T1000 (cell line): ENCODE results near the gene ZNF618.

Experiments
- DNase-seq: peaks from one replicate; lab custom pipeline; 2025; ENCODE audit warnings: mixed read lengths; lab: John Stamatoyannopoulos, UW

ZNF618 gene, protein sequence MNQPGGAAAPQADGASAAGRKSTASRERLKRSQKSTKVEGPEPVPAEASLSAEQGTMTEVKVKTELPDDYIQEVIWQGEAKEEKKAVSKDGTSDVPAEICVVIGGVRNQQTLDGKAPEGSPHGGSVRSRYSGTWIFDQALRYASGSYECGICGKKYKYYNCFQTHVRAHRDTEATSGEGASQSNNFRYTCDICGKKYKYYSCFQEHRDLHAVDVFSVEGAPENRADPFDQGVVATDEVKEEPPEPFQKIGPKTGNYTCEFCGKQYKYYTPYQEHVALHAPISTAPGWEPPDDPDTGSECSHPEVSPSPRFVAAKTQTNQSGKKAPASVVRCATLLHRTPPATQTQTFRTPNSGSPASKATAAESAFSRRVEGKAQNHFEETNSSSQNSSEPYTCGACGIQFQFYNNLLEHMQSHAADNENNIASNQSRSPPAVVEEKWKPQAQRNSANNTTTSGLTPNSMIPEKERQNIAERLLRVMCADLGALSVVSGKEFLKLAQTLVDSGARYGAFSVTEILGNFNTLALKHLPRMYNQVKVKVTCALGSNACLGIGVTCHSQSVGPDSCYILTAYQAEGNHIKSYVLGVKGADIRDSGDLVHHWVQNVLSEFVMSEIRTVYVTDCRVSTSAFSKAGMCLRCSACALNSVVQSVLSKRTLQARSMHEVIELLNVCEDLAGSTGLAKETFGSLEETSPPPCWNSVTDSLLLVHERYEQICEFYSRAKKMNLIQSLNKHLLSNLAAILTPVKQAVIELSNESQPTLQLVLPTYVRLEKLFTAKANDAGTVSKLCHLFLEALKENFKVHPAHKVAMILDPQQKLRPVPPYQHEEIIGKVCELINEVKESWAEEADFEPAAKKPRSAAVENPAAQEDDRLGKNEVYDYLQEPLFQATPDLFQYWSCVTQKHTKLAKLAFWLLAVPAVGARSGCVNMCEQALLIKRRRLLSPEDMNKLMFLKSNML

DNA sequence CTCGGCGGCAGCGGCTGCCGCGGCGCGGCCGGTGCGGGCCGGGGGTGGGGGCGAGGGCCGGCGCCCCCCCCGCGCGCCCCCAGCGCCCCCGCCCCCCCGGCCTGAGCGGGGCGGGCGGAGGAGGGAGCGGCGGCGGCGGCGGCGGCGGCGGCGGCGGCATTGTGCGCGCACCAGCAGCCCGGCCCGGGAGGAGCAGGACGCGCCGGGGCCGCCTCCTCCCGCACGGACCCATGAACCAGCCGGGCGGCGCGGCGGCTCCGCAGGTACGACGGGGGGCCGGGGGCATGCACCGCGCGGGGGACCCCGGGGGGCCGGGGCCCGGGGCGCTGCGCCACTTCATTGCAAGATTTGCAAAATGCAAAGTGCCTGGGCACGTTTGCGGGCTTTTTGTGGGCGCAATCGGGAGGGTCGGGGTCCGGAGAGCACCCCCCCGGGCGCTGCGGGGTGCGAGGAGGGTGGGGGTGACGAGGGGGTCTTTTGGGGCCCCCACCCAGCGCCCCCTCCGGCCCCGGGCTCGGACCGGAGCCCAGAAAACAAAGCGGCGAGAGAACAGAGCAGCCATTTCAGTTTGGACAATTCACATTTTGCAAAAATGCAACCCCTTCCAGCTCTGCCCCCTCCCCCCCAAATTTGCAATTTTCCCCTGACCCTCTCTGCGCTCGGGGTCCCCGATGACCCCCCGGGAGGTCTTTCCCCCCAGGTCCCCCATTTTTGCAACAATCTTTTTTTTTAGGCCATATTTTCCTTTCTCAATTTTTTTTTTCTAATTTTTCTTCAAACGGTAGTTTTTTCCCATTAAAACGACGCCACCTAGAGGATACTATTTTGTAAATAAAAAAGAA, at the start of gene ZNF618:
ZNF618 (plus strand) TSS at position 159 of the 842 bp plus-strand sequence; CDS start at position 231, 72 bp downstream.
- DNase-seq, result no peak

DNA sequence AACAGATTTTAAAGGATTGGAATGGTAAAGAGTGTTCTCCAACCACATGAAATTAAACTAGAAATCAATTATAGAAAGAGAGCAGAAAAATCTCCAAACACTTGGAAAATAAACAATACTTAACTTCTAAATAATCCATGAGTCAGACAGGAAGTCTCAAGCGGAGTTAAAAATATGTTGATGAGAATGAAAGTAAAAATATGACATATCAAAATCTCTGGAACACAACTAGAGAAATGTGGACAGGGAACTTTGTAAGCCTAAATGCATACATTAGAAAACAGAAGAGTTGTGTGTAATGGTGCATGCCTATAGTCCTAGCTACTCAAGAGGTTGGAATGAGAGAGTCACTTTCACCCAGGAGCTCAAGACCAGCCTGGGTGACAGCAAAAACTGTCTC, 47.9 kb upstream of the ZNF618 start:
- no peak for DNase-seq

DNA sequence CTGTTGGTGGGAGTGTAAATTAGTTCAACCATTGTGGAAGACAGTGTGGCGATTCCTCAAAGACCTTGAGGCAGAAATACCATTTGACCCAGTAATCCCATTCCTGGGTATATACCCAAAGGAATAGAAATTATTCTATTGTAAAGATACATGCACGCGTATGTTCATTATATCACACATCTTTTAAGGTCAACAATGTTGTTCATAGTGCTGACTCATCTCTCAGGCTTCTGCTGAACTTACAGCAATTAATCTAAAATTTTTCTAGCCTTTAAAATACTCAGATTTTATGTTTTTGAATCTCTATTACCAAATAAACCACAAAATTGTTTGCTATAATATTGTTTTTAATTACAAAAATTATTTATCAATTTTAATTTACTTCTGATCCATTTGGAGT, 38.8 kb upstream of the ZNF618 start:
- DNase-seq, result no peak

DNA sequence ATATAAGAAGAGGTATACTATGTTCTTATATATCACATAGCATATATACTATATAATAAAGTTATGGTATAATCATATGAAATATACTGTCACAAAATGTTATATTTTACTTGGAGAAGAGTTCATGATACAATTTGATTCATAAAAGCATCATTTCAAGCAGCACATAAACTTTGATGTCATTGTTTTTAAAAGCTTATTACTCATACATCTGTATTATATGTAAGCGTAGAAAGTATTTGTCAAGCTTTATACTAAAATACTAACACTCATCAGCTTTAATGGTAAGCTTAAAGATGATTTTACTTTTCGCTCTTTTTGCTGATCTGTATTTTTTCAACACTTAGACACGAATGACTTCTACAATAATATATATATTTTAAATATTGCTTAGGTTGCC, 34.0 kb upstream of the ZNF618 start:
- no peak for DNase-seq

DNA sequence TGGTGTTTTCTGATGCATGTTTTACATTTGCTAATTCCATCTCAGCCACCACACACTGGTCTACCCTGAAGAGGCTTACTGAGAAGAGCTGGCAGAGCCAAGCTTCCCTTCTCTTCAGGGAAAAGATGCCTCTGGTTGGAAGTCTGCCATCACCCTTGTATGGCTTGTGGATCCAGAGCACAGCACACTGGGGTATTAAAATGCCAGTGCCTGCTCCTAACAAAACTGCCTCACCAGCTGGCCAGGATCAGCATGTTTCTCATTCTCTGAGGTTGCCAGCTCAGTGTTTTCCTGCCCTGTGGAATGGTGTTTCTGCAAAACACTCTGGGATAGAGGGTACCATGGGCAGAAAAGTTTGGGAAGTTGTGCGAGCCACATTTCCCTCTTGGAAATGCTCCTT, 31.6 kb upstream of the ZNF618 start:
- DNase-seq, result no peak

DNA sequence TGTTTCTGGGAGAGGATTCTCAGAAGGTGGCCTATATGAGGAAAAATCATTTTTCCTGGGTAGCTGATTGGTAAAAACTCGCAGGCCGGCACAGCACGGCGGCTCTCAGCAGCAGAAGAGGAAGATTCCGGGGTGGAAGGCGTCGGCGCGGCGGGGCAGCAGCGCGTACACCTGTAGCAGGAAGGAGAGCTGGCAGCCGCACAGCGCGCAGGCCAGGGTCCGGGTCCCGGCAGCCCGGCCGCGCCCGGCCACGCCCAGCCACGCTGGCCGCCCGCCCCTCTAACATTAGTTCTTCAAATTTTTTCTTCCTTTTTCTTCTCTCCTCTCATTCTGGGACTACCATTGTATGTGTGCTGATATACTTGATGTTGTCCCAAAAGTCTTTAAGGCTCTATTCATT, 24.8 kb upstream of the ZNF618 start:
- no peak for DNase-seq

DNA sequence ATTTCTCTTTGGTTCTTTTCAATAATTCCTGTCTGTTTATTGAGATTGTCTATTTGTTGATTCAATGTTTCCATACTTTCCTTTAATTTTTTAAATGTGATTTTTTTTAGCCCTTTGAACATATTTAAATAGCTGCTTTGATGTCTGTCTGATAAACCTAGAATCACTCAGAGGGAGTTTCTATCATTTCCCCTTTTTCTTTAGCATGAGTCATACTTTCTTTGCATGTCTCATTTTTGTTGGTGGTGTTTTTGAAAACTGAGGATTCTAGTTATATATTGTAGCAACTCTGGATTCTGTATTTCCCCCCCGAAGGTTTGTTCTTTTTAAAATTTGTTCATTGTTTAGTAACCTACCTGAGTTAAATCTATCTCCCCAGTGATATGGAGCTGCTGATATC, 24.2 kb upstream of the ZNF618 start:
- DNase-seq, result no peak

DNA sequence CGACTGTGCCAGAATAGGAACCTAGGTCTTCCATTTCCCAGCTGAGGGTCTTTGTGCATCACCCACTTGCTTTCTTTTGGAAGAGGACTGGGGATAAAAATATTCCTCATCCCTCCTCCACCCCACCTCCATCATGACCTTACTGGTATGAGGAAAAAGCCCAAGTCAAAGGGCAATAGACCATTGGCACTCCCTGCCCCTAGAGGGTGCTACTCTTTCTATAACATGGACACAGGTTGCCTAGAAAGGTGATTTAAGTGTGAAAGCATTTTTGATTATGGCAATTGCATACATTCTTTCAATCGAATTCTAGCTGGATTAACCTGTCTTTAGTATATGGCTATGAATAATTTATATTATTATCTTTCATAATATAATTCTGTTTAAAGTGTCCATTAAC, 22.8 kb upstream of the ZNF618 start:
- no peak for DNase-seq

DNA sequence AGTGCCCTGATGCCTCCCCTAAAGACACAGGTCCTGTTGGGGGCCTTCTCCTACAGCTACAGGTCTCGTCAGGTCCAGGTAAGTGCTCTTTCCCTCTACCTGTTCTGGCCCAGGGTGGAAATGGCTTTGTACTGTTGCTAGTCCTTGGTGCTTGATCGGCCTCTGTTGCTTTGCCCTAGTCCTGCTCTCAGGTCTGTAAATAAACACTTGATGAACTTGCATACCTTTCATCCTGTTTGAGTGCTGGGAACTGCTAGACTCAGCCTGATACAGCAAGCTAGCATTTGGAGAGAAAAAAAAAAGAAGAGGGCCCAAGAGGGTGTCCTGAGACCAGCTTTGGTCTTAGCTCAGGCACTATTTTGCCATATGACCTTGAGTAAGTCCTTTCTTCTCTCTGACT, 21.8 kb upstream of the ZNF618 start:
- DNase-seq, result no peak

DNA sequence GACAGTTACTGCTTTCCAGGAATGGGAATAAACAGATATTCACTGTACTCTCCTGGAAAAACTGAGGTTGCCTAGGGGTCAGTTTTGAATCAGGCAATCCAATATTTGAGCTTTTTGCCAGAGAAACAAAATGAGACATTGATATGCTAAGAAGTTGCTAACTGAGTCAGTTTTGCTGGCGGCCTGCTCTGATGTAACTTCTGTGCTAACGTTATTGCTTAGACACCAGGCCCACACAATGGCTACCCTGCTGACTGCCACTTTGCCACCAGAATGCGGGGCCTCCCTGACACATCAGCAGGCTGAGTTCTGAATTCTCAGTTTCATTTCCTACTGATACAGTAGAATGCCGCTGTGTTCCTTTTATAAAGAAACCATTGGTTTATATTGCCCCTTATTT, 18.2 kb upstream of the ZNF618 start:
- DNase-seq, result no peak

DNA sequence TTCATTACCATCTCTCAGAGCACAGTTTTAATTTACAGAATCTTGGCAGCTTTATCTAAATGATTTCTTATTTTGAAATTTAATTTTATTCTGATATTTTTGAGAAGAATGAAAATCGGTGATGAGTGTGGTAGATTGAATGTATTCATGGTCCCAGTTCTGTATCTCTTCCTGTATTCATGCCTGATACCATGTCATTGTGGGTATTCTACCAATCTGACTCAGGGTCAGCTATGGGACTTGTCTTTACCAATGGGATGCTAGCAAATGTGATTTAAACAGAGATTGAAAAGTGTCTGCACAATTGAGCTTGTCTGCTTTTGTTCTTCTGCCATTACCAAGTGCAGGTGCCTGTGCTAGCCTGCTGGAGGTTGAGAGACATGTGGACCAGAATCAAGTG, 17.8 kb upstream of the ZNF618 start:
- no peak for DNase-seq

DNA sequence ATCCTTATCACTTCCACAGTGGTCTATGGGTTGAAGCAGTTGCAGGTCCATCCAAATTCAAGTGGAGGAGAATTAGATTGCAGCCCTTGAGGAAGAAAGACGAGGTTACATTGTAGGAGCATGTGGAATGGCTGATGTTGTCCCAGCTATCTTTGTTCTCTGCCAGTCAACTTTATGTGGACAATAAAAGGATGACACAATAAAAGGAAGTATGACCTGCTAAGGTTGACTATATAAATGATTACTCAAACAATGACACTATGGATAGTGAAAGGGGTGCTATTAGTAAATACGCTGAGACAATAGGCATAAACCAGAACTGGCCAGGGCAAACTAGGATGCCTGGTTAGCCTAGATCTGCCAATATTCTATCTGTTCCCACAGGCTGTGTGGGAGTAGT, 12.8 kb upstream of the ZNF618 start:
- DNase-seq, result no peak

DNA sequence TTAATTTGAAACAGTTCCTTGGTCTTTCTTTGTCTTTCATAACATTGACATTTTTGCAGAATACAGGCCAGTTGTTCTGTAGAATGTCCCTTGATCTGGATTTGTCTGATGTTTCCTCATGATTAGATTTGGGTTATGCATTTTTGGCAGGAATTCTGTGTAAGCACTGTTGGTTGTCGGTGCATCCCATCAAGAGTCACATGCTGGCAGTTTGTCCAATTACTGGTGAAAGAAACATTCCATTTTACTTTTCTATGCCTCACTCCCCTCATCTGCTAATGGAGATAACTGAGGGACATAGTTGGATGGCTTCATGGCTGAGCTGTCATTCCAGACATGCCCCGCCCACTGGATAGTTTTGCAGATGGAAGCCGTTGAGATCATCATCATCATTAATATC, 7.6 kb upstream of the ZNF618 start:
- no peak for DNase-seq

DNA sequence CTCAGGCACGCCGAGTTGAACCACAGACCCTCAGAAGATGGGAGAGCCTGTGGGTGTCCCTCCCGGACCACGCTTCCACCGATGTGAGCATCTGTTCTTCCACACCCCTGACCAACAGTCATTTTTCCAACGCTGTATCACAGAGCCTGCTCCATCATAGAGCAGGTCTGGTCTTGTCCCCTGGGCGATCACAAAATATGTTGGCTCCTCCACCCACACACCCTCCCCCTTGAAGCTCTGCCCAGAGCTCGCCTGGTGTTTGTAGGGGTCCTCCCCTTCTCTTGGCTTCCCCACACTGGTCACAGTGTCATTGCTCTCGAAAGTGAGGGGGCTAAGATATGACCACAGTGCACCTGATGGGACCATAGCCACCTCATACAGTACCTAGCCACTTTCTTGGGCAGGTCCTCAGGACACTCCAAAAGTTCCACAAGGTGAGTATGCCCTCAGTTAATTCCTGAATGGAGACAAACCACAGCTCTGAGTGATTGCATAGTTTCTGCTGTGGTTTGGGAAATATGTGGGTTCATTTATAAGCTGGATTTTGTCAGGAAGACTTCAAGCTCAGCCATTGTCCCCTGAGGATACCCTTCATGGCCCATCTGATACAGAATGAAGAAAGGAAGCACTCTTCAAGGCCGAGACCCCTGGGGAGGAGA, 3.5 kb upstream of the ZNF618 start:
- DNase-seq, result no peak

DNA sequence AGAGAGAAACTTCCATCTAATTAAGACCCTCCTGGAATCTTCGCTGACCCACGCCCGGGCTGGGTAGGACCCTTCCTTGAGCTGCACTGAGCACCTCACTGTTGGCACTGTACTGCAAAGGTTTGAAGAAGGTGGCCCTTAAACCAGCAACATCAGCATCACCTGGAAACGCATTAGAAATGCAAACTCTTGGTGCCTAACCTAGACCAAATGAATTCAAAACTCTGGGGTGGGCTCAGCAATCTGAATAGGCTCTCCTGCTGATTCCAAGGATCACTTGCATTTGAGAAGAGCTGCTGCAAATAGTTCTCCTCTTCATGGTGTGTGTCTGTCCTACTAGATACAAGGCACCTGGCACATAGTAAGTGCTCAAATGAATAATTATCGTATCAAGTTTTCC, 2.7 kb upstream of the ZNF618 start:
- no peak for DNase-seq

DNA sequence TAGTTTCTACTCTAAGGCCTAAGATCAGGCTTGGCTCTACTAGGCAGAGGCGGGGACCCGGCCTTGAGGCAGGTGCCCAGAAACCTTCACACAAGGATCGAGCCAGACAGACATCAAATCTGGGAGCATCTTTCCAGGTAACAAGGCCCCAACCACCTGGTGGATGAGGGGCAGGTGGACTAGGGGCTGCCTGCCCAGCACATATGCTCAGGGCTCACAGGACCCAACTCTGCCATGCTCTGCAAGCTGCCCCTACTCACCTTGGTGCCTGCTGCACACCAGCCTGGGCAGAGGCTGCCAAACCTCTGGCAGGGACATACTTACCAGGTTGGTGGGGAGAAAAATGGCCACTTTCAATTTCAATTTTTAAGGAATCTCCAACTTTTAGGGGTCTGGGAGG, 2.2 kb upstream of the ZNF618 start:
- DNase-seq, result no peak

DNA sequence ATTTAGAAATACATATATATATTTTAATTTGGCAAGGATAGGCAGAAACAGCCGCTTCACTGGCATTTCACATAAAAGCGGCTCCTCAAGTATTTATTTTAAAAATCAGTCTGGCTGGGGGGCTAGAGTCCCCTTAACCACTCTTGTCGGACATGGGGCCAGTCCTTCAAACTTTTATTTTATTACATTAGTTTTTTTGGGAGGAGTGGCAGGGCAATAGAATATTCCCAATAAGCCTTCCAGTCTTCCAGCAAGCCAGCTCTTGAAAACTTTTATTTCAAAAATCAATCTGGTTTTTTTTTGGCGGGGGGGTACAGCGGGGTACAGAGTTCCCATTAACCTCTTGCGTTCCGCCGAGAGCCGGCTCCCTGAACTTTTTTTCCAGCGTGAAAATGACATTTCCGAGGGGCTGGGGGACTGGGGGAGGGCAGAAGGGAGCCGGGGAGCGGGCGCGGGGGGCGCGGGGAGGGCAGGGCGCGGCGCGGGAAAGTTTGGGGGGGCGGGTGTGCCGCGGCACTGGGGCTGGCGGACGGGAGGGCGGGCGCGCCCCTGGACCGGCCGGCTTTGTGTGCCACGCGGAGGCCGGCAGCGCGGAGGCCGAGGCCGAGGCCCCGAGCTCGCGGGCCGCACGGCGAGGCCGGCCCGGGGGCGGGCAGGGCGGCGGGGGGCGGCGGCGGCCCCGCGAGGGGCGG, 504 bp upstream of the ZNF618 start:
- DNase-seq, result no peak

DNA sequence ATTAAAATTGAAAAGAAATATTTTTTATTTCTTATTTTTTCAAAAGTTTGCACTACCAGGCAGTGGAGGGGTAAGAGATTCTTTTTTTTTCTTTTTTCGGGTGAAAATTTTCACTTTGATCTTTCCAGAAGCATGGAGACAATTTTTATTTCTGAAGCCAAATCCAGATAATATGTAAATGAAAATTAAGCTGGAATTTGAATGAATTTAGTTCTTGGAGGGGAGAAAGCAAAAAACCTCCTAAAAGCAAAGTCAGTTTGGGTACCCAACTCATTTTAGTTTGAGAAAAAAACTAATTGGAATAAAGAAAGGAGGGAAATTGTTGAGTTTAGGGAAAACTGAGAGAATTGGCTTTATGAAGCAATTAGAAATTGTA, 872 bp downstream of the ZNF618 start:
- no peak for DNase-seq

DNA sequence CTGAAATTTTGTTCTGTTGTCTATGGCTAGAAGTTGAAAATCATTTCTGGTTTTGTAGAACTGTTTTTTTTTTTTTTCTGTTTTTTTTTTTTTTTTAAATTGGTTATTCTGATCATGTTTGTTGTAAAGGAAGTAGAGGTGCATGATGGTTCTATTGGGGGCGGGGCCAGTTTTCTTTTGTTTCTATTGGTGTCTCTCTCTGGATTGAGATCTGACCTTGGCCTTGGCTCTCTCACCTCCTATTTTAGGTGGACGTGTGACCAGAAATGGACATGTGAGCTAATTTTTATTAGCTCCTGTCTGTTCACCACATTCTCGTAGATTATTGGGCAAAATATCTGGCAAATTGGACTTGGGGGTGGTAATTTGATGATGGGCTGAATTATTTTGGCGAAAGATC, 3.2 kb downstream of the ZNF618 start:
- no peak for DNase-seq

DNA sequence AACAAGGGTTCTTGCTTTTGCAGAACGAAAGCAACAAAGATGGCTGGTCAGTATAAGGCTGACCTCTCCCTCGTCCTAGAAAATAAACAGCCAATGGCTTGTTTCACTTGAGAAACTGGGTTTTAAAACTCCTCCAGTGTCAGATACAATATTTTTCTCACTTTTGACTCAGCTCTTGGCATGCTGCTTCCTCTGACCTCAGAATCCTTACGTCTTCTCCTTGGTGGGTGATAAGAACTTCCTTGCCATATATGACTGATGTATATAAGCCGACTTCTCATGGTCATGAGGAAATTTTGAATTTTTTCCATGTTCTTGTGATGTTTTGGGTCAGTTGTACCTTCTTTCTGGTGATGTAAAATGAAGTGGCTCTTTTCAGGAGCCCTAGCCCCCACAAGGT, 3.8 kb downstream of the ZNF618 start:
- no peak for DNase-seq

DNA sequence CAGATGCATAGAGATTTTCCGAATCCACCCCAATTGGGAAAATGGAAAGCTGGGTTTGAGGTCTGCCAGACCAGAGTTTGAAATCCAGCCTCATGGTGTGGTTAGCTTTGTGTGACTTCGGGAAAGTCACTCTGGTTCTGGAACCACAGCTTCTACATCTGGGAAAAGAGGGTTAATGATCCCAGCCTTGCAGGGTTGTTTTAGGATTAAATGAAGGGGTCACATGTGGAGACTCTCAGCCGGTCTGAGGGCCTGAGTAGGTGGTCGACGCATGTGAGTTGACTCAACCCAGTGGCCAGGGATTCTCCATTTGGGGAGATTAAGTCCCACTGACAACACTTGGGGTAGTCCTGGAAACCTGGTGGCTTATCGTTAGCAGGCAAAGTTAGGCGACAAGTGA, 6.1 kb downstream of the ZNF618 start:
- no peak for DNase-seq
